Endodermal cell (in vitro differentiated cells): ENCODE data around the gene PDIA4. TPM values are rescaled to one million over a fixed set of nuclear protein-coding genes. Genes with fewer than 3 reads are reported as not detected.

Experiments
- DNase-seq: peaks from one replicate; pipeline ENCODE4 v3.0.0-alpha.2; 2017
- H3K27ac ChIP-seq: 2 replicates; pipeline ENCODE4 v1.5.1; 2013; ENCODE audit warnings: mild to moderate bottlenecking, low read depth, low read length, moderate library complexity
- H3K27me3 ChIP-seq: 2 replicates; pipeline ENCODE4 v1.6.1; 2013; ENCODE audit warnings: mild to moderate bottlenecking, low read length, moderate library complexity; ENCODE audit not compliant: insufficient read depth, control insufficient read depth, poor library complexity, severe bottlenecking
- H3K36me3 ChIP-seq: 2 replicates; pipeline ENCODE4 v1.7.0; 2013; ENCODE audit warnings: mild to moderate bottlenecking, low read length, moderate library complexity; ENCODE audit not compliant: control insufficient read depth, insufficient read depth
- H3K4me1 ChIP-seq: one replicate; pipeline ENCODE4 v1.7.0; 2013; ENCODE audit warnings: low read length; ENCODE audit not compliant: control insufficient read depth, insufficient read depth
- H3K4me3 ChIP-seq: 2 replicates; pipeline ENCODE4 v1.5.1; 2013; ENCODE audit warnings: mild to moderate bottlenecking, low read length, moderate library complexity
- H3K9ac ChIP-seq: 2 replicates; pipeline ENCODE4 v1.6.1; 2013; ENCODE audit warnings: mild to moderate bottlenecking, low read length, moderate library complexity; ENCODE audit not compliant: poor library complexity, severe bottlenecking; ENCODE audit errors: extremely low read depth
- H3K9me3 ChIP-seq: 2 replicates; pipeline ENCODE4 v1.6.1; 2013; ENCODE audit warnings: mild to moderate bottlenecking, low read length, moderate library complexity; ENCODE audit not compliant: control insufficient read depth
- H3K27ac Mint-ChIP-seq: 2 replicates; pipeline ENCODE4 v1.8.0; 2020; ENCODE audit warnings: mixed read lengths
- H3K27me3 Mint-ChIP-seq: 2 replicates; pipeline ENCODE4 v1.8.0; 2021; ENCODE audit warnings: mild to moderate bottlenecking, mixed read lengths; ENCODE audit not compliant: insufficient read depth
- H3K36me3 Mint-ChIP-seq: 2 replicates; pipeline ENCODE4 v1.8.0; 2020; ENCODE audit warnings: low read depth, mixed read lengths
- H3K4me1 Mint-ChIP-seq: 2 replicates; pipeline ENCODE4 v1.8.0; 2020; ENCODE audit warnings: mixed read lengths
- H3K4me3 Mint-ChIP-seq: 2 replicates; pipeline ENCODE4 v1.8.0; 2020; ENCODE audit warnings: mild to moderate bottlenecking, moderate library complexity, mixed read lengths
- H3K9me3 Mint-ChIP-seq: 2 replicates; pipeline ENCODE4 v1.8.0; 2020; ENCODE audit warnings: mild to moderate bottlenecking, mixed read lengths
- WGBS, 2 experiments: methylation state at CpG; one replicate each; pipeline versions ENCODE4 v1.1.5 to v1.1.7; 2013; ENCODE audit warnings: missing lambda C conversion rate in 2 of 2, mixed read lengths in 1 of 2; ENCODE audit not compliant: insufficient coverage in 1 of 2, insufficient read length in 1 of 2; 5-methylcytosine and 5-hydroxymethylcytosine counted together
- total RNA-seq, 2 donors: library from RNA; stranded (reverse); fragmentation: NEBNext Ultra II Directional in 1 of 2; extraction: Animal tissue kit (Norgen Biotek cat#: 25700) in 1 of 2; gene quantifications; 2 replicates in 1 of 2; 3 replicates in 1 of 2; pipeline ENCODE4 v1.2.1, GENCODE V29; 2021
- TF ChIP-seq, protein P1 (sequence below): fragments of 200-600 bp; sonication (generic); conservative IDR thresholded peaks from 2 replicates; pipeline ENCODE4 v1.5.0; 2021; ENCODE audit warnings: antibody characterized with exemption, mild to moderate bottlenecking

Gene PDIA4
- total RNA-seq, 2 donors from 2014 or later = 369 to 402 TPM

DNA sequence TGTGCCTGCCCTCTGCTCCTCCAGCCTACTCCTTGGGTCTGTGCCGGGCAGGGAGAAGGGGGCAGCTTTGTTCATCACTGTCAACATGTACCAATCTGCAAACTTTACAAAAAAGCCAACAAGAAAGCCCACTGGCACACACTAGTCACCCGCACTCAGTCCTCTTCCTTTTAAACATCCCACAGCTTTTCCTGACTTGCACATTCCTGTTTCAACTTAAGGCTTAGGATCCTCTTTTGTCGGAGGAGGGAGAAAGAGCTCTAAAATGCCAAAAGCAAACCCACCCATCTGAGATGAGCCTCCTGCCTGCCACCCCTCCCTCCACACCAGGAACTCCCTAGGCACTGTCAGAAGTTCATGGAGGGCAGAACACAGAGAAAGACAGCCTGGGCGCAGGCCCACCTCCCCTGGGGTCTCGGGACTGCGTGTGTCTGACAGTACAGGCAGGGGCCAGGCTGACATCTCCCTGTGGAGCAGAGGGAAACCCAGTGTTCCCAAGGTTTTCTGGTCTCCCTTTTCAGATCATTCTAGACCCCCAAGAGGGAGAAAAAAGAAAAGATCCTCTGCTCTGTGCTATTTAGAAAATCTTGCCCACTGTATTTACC, 5.4 kb downstream of the PDIA4 start:
- Histone ChIP-seq H3K9ac (no peak overlapping the region), H3K27me3 (no peaks in the 10 kb centered on the region), H3K9me3 (no peaks in the 10 kb centered on the region), H3K36me3 (peaks cover 66% of the 10 kb centered on the region), H3K27ac (peak overlapping the region; percentile 24), H3K4me1 (no peaks in the 10 kb centered on the region), H3K4me3 (no peak overlapping the region)
- H3K9me3 Mint-ChIP-seq = no peaks in the 10 kb centered on the region
- no peak for DNase-seq
- H3K27me3 Mint-ChIP-seq = no peaks in the 10 kb centered on the region
- no peak overlapping the region for H3K4me3 Mint-ChIP-seq
- H3K36me3 Mint-ChIP-seq = peaks cover 51% of the 10 kb centered on the region
- H3K27ac Mint-ChIP-seq = peak overlapping the region; percentile 57
- TF ChIP-seq, protein P1, sequence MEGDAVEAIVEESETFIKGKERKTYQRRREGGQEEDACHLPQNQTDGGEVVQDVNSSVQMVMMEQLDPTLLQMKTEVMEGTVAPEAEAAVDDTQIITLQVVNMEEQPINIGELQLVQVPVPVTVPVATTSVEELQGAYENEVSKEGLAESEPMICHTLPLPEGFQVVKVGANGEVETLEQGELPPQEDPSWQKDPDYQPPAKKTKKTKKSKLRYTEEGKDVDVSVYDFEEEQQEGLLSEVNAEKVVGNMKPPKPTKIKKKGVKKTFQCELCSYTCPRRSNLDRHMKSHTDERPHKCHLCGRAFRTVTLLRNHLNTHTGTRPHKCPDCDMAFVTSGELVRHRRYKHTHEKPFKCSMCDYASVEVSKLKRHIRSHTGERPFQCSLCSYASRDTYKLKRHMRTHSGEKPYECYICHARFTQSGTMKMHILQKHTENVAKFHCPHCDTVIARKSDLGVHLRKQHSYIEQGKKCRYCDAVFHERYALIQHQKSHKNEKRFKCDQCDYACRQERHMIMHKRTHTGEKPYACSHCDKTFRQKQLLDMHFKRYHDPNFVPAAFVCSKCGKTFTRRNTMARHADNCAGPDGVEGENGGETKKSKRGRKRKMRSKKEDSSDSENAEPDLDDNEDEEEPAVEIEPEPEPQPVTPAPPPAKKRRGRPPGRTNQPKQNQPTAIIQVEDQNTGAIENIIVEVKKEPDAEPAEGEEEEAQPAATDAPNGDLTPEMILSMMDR = no peak
- peaks cover 20% of the 10 kb centered on the region for H3K4me1 Mint-ChIP-seq
- WGBS, 2 experiments = 85 to 90% methylated on average over 4 to 6 of the region's 6 CpGs

DNA sequence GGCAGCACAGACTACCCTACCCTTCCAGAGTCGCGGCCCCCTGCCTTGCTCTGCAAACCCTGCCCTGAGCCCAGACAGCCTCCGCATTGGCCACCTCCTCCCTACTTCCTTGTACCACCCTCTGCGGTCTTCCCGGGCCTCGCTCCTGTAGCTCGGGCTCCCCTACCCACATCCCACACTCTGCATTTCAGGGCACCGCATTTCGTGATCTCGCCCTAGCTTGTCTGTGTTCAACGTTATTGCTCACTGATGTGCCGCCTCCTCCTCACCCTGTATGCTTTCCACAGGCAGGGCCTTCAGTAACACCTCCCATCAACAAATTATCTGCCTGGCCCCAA, 6.6 kb downstream of the PDIA4 start:
- no peak overlapping the region for H3K4me3 Mint-ChIP-seq
- Histone ChIP-seq H3K9me3 (no peaks in the 10 kb centered on the region), H3K4me1 (no peaks in the 10 kb centered on the region), H3K4me3 (no peak overlapping the region), H3K36me3 (peaks cover 72% of the 10 kb centered on the region), H3K27me3 (no peaks in the 10 kb centered on the region), H3K27ac (no peak overlapping the region), H3K9ac (no peak overlapping the region)
- TF ChIP-seq, protein P1 = no peak
- no peaks in the 10 kb centered on the region for H3K27me3 Mint-ChIP-seq
- no peaks in the 10 kb centered on the region for H3K9me3 Mint-ChIP-seq
- no peak for DNase-seq
- H3K36me3 Mint-ChIP-seq = peaks cover 56% of the 10 kb centered on the region
- H3K27ac Mint-ChIP-seq = peak overlapping the region; percentile 60
- 94 to 100% methylated on average over 7 to 12 of the region's 12 CpGs for WGBS, 2 experiments
- peaks cover 11% of the 10 kb centered on the region for H3K4me1 Mint-ChIP-seq

DNA sequence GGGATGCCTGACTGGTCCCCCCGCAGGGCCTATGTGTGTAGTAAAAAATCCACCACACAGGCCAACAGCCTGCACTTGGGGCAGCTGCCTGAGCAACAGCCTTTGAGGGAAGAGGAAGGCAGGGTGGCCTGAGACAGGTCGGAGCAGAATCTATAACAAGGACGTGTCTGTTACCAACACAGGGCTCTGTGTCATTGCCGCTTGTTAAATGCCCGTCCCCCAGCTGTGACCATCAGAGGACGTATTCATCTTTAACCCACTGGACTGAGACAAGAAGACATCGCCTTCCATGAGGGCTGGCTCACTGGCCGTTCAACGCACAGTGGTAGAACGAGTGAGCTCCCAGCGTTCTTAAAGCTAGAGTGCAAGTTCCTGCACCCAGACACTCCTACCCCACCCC, 7.8 kb downstream of the PDIA4 start:
- Mint-ChIP-seq H3K9me3 (no peaks in the 10 kb centered on the region), H3K27me3 (no peaks in the 10 kb centered on the region), H3K36me3 (peaks cover 63% of the 10 kb centered on the region), H3K4me1 (peaks cover 10% of the 10 kb centered on the region), H3K4me3 (no peak overlapping the region), H3K27ac (no peak overlapping the region)
- no peak for DNase-seq
- Histone ChIP-seq H3K36me3 (peaks cover 76% of the 10 kb centered on the region), H3K4me3 (no peak overlapping the region), H3K9me3 (no peaks in the 10 kb centered on the region), H3K27ac (peak overlapping the region; percentile 13), H3K27me3 (no peaks in the 10 kb centered on the region), H3K9ac (no peak overlapping the region), H3K4me1 (no peaks in the 10 kb centered on the region)
- WGBS, 2 experiments = 93 to 96% methylated on average over 9 to 11 of the region's 11 CpGs
- TF ChIP-seq, protein P1 = no peak
